GM19438 (cell line): ENCODE results near the gene NUDT22.

Source experiments
- ATAC-seq: cut with Tn5 transposase; IDR thresholded peaks from one replicate; pipeline ENCODE4 v1.9.1; 2021; ENCODE audit warnings: low read depth; ENCODE audit not compliant: unreplicated experiment

The NUDT22 gene

GRCh38 chr11:64268025-64268892, 42.2 kb downstream of the NUDT22 start:
- no peak for ATAC-seq

DNA sequence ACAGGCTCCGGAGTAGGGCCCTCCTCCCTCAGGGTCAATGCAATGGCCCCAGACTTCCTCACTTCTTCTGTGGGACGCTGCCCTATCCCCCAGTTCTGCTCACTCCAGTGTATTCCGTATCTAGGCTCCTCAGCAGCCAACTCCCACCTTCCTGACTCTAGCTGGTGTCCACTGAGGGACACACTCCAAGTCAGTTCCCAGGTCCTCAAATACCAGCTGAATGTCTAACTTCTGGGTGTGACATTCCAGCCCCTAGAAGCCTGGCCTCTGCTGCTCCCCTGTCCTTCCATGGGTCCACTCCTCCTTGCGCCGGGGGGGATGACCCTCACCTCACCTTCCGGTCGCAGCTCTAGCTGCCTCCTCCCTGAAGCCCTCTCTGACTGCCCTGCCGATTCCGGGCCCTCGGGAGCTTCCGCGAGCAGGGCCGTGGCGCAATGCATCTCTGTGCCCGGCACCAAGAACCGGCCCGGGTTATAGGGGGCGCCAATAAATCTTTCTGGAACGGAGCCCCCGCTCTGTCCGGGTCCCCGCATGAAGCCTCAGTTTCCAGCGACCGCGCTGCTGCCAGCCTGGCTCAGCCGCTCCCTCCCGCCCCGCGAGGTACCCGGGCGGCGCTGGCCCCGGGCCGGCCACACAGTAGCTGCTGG, 42.9 kb downstream of the NUDT22 start:
- ATAC-seq = peak; percentile 7

DNA sequence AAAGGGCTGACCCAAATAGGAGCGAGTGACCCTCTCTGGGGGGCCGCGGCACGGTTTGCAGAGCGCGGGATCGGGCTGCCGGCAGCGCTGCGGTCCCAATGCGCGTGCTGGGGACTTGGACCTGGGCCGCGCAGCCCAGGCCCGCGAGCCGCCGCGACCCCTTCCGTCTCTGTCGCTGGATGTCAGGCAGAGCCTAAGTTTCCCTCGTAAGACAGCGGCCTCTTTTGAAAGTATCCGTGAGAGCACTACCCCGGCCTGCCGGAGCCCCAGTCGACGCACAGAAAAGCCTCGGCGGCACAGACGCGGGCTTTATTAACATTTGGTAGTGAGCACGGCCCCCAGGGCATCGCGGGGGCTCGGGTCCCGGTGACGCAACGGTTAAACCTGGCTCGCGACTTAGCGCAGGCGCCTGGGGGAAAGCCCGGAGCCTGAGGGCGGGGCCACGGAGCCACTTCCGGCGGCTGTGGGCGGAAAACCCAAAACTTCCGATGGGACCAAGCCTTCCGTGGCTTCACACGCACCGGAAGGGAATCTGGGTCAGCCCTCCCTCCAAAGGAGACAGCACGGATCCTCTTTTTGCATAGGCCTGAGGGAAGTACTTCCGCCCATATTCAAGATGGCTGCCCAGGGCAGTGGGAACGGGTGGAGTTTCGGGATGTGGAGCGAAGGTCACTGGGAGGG, 43.6 kb downstream of the NUDT22 start:
- ATAC-seq = peak; percentile 58

DNA sequence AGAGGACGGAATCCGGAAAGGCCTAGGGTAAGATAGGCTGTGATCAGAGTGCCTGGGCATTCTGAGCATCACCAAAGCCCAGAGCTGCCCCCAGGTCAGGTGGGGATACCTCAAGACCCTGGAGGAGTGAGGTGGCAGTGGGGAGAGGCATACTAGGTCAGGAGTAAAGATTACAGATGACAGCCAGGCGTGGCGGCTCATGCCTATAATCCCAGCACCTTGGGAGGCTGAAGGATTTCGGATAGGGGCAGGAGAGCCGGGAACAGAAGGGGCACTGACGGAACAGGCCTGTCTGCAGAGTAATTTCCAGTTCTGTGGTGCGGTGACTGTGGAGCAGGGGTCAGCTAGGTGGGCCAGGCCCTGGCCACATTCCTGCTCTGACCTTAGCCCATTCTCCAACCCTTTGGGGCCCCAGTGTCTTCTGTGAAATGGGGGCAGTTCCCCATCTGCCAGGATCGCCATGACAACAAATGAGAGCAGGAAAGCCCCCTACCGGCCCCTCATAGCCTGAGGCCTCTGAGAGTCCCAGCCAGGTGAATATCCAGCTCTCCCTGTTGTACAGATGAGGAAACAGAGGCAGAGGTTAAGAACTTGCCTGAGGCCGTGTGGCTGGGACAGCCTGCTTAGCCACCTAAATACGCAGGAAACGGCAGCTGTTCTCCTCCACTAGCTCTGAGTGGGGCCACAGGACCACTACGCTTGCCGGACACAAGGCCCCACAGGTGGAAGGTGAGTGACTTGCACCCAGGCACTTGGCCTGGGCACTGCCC, 49.1 kb downstream of the NUDT22 start:
- ATAC-seq = no peak

DNA sequence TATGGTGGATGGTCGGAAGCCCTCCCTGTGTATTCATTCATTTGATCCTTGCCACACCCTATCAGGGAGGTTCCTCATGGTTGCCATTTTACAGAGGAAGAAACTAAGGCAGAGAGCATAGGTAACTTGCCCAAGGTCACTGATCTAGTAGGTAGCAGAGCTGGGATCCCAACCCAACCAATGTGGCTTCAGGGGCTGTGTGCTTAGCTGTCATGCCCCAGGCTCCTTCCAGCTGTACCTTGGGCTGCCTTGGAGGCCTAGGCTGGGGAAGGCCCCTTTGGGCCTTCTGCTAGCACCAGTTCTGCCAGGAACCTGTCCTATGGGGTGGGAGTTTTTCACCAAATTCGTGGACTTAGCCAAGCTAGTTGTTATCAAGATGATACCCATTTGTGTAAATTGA, 49.8 kb downstream of the NUDT22 start:
- ATAC-seq = no peak

- ATAC-seq = no peak
These were observed 50.8 kb downstream of the NUDT22 start for GRCh38 chr11:64276653-64277431.

GRCh38 chr11:64278576-64279190, 52.6 kb downstream of the NUDT22 start:
- ATAC-seq = no peak
